Measurements from ENCODE around the gene C20orf202. TPM values are rescaled to one million over a fixed set of nuclear protein-coding genes. Genes with fewer than 3 reads are reported as not detected.

The C20orf202 gene
- total and polyA plus RNA-seq, 3 experiments from 2014 or later: not detected

- Mint-ChIP-seq H3K9me3 (peaks cover 2 to 5% (median 3%) of the 10 kb centered on the region in 5 donors), H3K27me3 (peaks cover 16 to 22% of the 10 kb centered on the region in 2 donors), H3K4me3 (peak within 1 kb of the TSS; percentile 72 to 90 (median 84)), H3K4me1 (peaks cover 16 to 24% (median 16%) of the 10 kb centered on the region in 3 donors), H3K36me3 (no peaks in the 10 kb centered on the region), H3K27ac (peak within 1 kb of the TSS in 7 of 8 donors; percentile 47 to 87 (median 62))
- H3K4me1 ChIP-seq (ENCODE audit: insufficient read depth, low read length): peaks cover 8% of the 10 kb centered on the region
- H3K36me3 ChIP-seq (ENCODE audit: insufficient read depth, low read length): no peaks in the 10 kb centered on the region
- ChIA-PET CTCF (interaction anchor here (1.0 kb wide), 1 partner anchor 13 kb away, joined by 4 read pairs; no protein-coding TSS in a partner anchor), POLR2A (no interaction called here)
- peak; percentile 54 to 81 (median 72) for DNase-seq
- peak within 1 kb of the TSS; percentile 66 for H3K4me3 ChIP-seq (ENCODE audit: low read length)
- no peaks in the 10 kb centered on the region for H3K9me3 ChIP-seq (ENCODE audit: low read length)
- peaks cover 6% of the 10 kb centered on the region for H3K27me3 ChIP-seq (ENCODE audit: insufficient read depth, low read length, poor library complexity, severe bottlenecking)
- peak within 1 kb of the TSS; percentile 31 for H3K27ac ChIP-seq (ENCODE audit: low read depth, low read length)
Observed at GRCh38 chr20:1225783-1226654, 22.8 kb downstream of the C20orf202 start, which contains the start of gene RAD21L1. Gene RAD21L1 (plus strand): TSS chr20:1226044. CDS start chr20:1228454, 2,410 bp downstream.

- DNase-seq: no peak
- H3K27me3 ChIP-seq (ENCODE audit: insufficient read depth, low read length, poor library complexity, severe bottlenecking): peaks cover 9% of the 10 kb centered on the region
- H3K4me3 Mint-ChIP-seq: no peak overlapping the region
- H3K36me3 ChIP-seq (ENCODE audit: insufficient read depth, low read length): no peaks in the 10 kb centered on the region
- H3K27me3 Mint-ChIP-seq: peaks cover 19 to 20% of the 10 kb centered on the region in 2 donors
- ChIA-PET CTCF (no interaction called here), POLR2A (no interaction called here)
- H3K4me1 ChIP-seq (ENCODE audit: insufficient read depth, low read length): peaks cover 8% of the 10 kb centered on the region
- H3K4me1 Mint-ChIP-seq: peaks cover 13 to 21% (median 16%) of the 10 kb centered on the region in 3 donors
- no peaks in the 10 kb centered on the region for H3K9me3 ChIP-seq (ENCODE audit: low read length)
- no peaks in the 10 kb centered on the region for H3K9me3 Mint-ChIP-seq
- H3K4me3 ChIP-seq (ENCODE audit: low read length): no peak overlapping the region
- no peak overlapping the region for H3K27ac ChIP-seq (ENCODE audit: low read depth, low read length)
- no peak overlapping the region for H3K27ac Mint-ChIP-seq
- no peaks in the 10 kb centered on the region for H3K36me3 Mint-ChIP-seq
Observed at GRCh38 chr20:1229541-1229940, 26.3 kb downstream of the C20orf202 start.

GRCh38 chr20:1232286-1233111 lies 29.2 kb downstream of the C20orf202 start:
- H3K27me3 ChIP-seq (ENCODE audit: insufficient read depth, low read length, poor library complexity, severe bottlenecking): peaks cover 9% of the 10 kb centered on the region
- no peaks in the 10 kb centered on the region for H3K4me1 ChIP-seq (ENCODE audit: insufficient read depth, low read length)
- ChIA-PET CTCF (no interaction called here), POLR2A (no interaction called here)
- Mint-ChIP-seq H3K4me3 (no peak overlapping the region), H3K36me3 (no peaks in the 10 kb centered on the region), H3K4me1 (peaks cover 0 to 2% (median 1%) of the 10 kb centered on the region in 3 donors), H3K9me3 (no peaks in the 10 kb centered on the region), H3K27ac (no peak overlapping the region), H3K27me3 (peaks cover 10 to 20% of the 10 kb centered on the region in 2 donors)
- no peaks in the 10 kb centered on the region for H3K36me3 ChIP-seq (ENCODE audit: insufficient read depth, low read length)
- no peak overlapping the region for H3K4me3 ChIP-seq (ENCODE audit: low read length)
- no peak overlapping the region for H3K27ac ChIP-seq (ENCODE audit: low read depth, low read length)
- DNase-seq: no peak
- H3K9me3 ChIP-seq (ENCODE audit: low read length): no peaks in the 10 kb centered on the region

- Mint-ChIP-seq H3K4me3 (no peak overlapping the region), H3K27ac (no peak overlapping the region), H3K9me3 (peaks cover 0 to 2% (median 0%) of the 10 kb centered on the region in 5 donors), H3K36me3 (no peaks in the 10 kb centered on the region), H3K4me1 (no peaks in the 10 kb centered on the region), H3K27me3 (peaks cover 14 to 28% of the 10 kb centered on the region in 2 donors)
- POLR2A ChIA-PET: no interaction called here
- Histone ChIP-seq H3K4me3 (ENCODE audit: low read length) (no peak overlapping the region), H3K9me3 (ENCODE audit: low read length) (no peaks in the 10 kb centered on the region), H3K27ac (ENCODE audit: low read depth, low read length) (no peak overlapping the region), H3K4me1 (ENCODE audit: insufficient read depth, low read length) (no peaks in the 10 kb centered on the region), H3K27me3 (ENCODE audit: insufficient read depth, low read length, poor library complexity, severe bottlenecking) (peaks cover 6% of the 10 kb centered on the region), H3K36me3 (ENCODE audit: insufficient read depth, low read length) (no peaks in the 10 kb centered on the region)
- CTCF ChIA-PET: no interaction called here
- DNase-seq: no peak
Observed at GRCh38 chr20:1240549-1240948, 37.3 kb downstream of the C20orf202 start.

- peaks cover 0 to 2% (median 0%) of the 10 kb centered on the region in 5 donors for H3K9me3 Mint-ChIP-seq
- Histone ChIP-seq H3K27ac (ENCODE audit: low read depth, low read length) (no peak overlapping the region), H3K4me1 (ENCODE audit: insufficient read depth, low read length) (no peaks in the 10 kb centered on the region), H3K9me3 (ENCODE audit: low read length) (no peaks in the 10 kb centered on the region), H3K36me3 (ENCODE audit: insufficient read depth, low read length) (no peaks in the 10 kb centered on the region), H3K4me3 (ENCODE audit: low read length) (no peak overlapping the region), H3K27me3 (ENCODE audit: insufficient read depth, low read length, poor library complexity, severe bottlenecking) (peaks cover 6% of the 10 kb centered on the region)
- ChIA-PET CTCF (no interaction called here), POLR2A (no interaction called here)
- H3K36me3 Mint-ChIP-seq: no peaks in the 10 kb centered on the region
- no peaks in the 10 kb centered on the region for H3K4me1 Mint-ChIP-seq
- H3K27ac Mint-ChIP-seq: no peak overlapping the region
- DNase-seq: no peak
- no peak overlapping the region for H3K4me3 Mint-ChIP-seq
- H3K27me3 Mint-ChIP-seq: peaks cover 14 to 24% of the 10 kb centered on the region in 2 donors
Observed at GRCh38 chr20:1241456-1241855, 38.2 kb downstream of the C20orf202 start.

- Histone ChIP-seq H3K9me3 (ENCODE audit: low read length) (no peaks in the 10 kb centered on the region), H3K27ac (ENCODE audit: low read depth, low read length) (no peak overlapping the region), H3K4me1 (ENCODE audit: insufficient read depth, low read length) (no peaks in the 10 kb centered on the region), H3K27me3 (ENCODE audit: insufficient read depth, low read length, poor library complexity, severe bottlenecking) (peaks cover 6% of the 10 kb centered on the region), H3K4me3 (ENCODE audit: low read length) (no peak overlapping the region), H3K36me3 (ENCODE audit: insufficient read depth, low read length) (no peaks in the 10 kb centered on the region)
- no peak overlapping the region for H3K27ac Mint-ChIP-seq
- no peak overlapping the region for H3K4me3 Mint-ChIP-seq
- H3K4me1 Mint-ChIP-seq: no peaks in the 10 kb centered on the region
- H3K9me3 Mint-ChIP-seq: peaks cover 0 to 2% (median 0%) of the 10 kb centered on the region in 5 donors
- CTCF ChIA-PET: no interaction called here
- POLR2A ChIA-PET: no interaction called here
- DNase-seq: no peak
- peaks cover 14 to 24% of the 10 kb centered on the region in 2 donors for H3K27me3 Mint-ChIP-seq
- H3K36me3 Mint-ChIP-seq: no peaks in the 10 kb centered on the region
Observed at GRCh38 chr20:1242099-1242498, 38.8 kb downstream of the C20orf202 start.

GRCh38 chr20:1242530-1242929 lies 39.3 kb downstream of the C20orf202 start:
- Histone ChIP-seq H3K27ac (ENCODE audit: low read depth, low read length) (no peak overlapping the region), H3K36me3 (ENCODE audit: insufficient read depth, low read length) (no peaks in the 10 kb centered on the region), H3K4me3 (ENCODE audit: low read length) (no peak overlapping the region), H3K27me3 (ENCODE audit: insufficient read depth, low read length, poor library complexity, severe bottlenecking) (peaks cover 6% of the 10 kb centered on the region), H3K9me3 (ENCODE audit: low read length) (no peaks in the 10 kb centered on the region), H3K4me1 (ENCODE audit: insufficient read depth, low read length) (no peaks in the 10 kb centered on the region)
- CTCF ChIA-PET: no interaction called here
- Mint-ChIP-seq H3K27ac (no peak overlapping the region), H3K4me3 (no peak overlapping the region), H3K36me3 (no peaks in the 10 kb centered on the region), H3K27me3 (peaks cover 14 to 24% of the 10 kb centered on the region in 2 donors), H3K4me1 (no peaks in the 10 kb centered on the region), H3K9me3 (peaks cover 0 to 2% (median 0%) of the 10 kb centered on the region in 5 donors)
- no peak for DNase-seq
- POLR2A ChIA-PET: no interaction called here

- Histone ChIP-seq H3K27me3 (ENCODE audit: insufficient read depth, low read length, poor library complexity, severe bottlenecking) (peaks cover 6% of the 10 kb centered on the region), H3K4me3 (ENCODE audit: low read length) (no peak overlapping the region), H3K4me1 (ENCODE audit: insufficient read depth, low read length) (no peaks in the 10 kb centered on the region), H3K9me3 (ENCODE audit: low read length) (no peaks in the 10 kb centered on the region), H3K27ac (ENCODE audit: low read depth, low read length) (no peak overlapping the region), H3K36me3 (ENCODE audit: insufficient read depth, low read length) (no peaks in the 10 kb centered on the region)
- Mint-ChIP-seq H3K9me3 (no peaks in the 10 kb centered on the region), H3K36me3 (no peaks in the 10 kb centered on the region), H3K4me3 (no peak overlapping the region), H3K27me3 (peaks cover 9 to 16% of the 10 kb centered on the region in 2 donors), H3K4me1 (no peaks in the 10 kb centered on the region), H3K27ac (no peak overlapping the region)
- no peak for DNase-seq
- ChIA-PET POLR2A (no interaction called here), CTCF (no interaction called here)
Observed at GRCh38 chr20:1245578-1245977, 42.3 kb downstream of the C20orf202 start.
